EH (cell line): ENCODE results near the gene ATXN2.
"Not testable (repeated sequence)": the region's sequence is repeated elsewhere in the genome, so short reads cannot be mapped to it uniquely, and the experiment has no call there.

Experiments used
- DNase-seq: peaks from one replicate; pipeline ENCODE4 v3.0.0-alpha.2; 2015; ENCODE audit warnings: low read depth

The ATXN2 gene

DNA sequence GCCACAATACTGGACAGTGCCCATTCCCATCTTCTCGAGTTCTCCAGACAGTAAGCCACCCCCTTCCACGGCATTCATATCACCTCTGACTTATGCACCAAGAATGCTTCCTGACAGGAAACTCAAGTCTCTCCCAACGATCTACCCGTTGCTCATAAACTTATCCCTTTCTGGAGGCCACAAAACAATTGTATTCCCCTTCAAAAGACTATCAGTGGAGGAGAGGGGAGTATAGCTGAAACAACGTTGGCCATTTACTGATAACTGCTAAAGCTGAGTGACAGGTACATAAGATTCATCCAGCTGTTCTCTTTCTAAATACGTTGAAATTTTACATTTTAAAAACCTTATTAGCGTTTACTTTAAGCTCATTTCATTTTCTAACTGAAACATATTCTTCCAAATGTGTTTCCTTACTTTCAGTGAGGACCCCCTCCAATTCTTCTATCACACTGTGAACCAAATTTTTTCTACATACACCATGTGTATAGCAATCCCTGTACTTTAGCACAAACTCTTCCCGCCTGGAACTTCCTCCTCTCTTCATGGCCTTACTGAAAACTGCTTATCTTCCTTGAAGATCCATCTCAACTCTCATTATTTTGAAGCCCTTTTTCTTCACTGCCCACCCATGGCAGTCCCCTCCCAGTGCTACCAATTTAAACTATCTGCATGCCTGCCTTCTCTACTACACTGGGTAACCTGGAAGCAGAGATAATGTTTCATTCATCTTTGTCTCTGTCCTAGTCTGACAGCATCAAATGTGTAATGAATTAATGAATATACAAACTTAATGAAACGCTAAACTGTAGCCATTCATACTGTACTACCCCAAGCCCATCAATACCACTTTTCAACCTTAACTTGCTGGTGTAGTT, 28.8 kb downstream of the ATXN2 start:
- peak; percentile 93 for DNase-seq

DNA sequence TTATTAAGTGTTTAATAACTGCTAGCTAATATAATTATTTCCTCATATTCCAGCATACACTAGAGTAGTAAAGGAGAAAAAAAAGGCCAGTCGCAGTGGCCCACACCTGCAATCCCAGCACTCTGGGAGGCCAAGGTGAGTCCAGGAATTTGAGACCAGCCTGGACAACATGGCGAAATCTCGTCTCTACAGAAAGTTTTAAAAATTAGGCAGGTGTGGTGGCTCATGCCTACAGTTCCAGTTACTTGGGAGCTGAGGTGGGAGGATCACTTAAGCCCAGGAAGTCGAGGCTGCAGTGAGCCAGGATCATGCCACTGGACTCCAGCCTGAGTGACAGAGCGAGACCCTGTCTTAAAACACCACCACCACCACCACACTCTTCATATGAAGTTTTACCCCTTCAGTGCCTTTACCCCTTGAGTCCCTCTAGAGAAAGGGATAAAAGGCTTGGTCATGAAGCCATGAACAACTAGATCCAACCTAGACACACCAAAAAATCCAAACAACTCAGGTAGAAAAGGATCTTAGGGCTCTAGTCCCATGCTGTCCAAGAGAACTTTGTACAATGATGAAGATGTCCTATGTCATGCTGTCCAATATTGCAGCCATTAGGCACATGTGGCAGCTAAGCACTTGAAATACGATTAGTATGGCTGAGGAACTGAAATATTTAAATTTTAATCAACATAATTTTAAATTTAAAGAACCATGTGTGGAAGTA, 29.6 kb downstream of the ATXN2 start:
- DNase-seq: no peak

DNA sequence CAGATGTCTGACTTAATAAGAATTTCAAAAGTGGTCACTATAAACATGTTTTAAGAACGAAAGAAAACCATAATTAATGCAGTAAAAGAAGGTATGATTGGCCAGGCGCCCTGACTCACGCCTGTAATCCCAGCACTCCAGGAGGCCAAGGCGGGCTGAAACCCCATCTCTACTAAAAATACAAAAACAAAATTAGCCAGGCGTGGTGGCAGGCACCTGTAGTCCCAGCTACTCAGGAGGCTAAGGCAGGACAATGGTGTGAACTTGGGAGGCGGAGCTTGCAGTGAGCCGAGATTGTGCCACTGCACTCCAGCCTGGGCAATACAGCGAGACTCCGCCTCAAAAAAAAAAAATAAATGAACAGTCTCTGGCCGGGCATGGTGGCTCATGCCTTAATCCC, 38.3 kb downstream of the ATXN2 start:
- DNase-seq: not testable (repeated sequence)

DNA sequence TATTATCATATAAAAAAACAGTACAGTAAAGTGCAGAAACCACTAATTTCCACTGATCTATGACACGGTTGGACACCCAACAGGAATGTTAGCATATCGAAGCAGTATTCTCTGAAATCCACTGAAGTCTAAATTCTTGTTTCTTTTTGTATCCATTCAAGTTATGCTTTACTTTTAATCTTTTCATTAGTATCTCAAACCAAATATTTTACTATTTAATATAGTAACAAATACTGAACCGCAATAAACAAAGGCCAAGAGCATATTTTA, 41.1 kb downstream of the ATXN2 start:
- peak; percentile 42 for DNase-seq

DNA sequence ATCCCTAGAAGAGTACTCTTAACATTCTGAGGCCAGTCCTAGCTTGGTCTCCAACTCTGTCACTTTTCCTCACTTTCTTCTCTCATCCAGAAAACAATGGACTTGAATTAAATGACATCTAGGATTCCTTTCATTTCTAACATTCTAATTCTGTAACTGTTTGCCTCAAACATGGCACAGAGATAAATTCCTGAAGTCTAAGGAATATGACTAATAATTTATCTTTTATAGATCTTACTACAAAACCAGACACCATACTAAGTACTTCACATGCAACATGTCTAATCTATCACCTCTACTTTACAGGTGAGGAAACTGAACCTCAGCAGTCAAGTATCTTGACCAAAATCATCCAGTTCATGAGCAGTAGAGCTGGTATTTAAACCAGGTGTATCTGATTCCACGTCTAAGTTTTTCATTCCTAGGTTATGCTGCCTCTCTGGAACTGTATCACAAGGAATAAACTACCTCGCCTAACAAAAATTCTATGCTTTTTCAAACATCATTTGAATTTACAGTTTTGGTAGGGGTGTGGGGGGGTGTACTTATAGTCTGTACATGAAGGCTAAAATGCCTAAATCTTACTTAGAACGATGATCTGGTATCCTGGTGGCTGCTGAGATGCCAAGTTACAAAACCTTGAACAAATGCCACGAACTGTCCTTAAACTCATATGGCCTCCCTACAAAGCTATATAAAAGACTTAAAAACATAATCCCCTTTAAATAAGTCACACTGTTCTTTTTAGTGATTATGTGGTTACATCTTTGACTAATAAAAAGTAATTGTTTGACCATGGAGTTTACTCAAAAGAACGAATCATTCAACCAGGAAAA, 41.6 kb downstream of the ATXN2 start:
- DNase-seq: peak; percentile 76

DNA sequence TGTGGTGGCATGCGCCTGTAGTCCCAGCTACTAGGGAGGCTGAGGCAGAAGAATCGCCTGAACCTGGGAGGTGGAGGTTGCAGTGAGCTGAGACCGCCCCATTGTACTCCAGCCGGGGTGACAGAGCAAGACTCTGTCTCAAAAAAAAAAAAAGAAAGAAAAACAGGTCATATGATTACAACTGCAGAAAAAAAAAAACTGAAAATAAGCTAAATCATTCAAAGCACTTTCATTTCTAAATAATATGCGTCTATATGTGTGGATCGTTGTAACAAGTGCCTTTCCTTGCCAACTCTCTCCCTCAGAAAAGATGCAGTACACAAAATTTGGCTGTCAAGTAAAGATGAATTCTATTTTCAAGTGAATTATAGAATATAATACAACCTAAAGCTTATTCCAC, 42.4 kb downstream of the ATXN2 start:
- DNase-seq: no peak

DNA sequence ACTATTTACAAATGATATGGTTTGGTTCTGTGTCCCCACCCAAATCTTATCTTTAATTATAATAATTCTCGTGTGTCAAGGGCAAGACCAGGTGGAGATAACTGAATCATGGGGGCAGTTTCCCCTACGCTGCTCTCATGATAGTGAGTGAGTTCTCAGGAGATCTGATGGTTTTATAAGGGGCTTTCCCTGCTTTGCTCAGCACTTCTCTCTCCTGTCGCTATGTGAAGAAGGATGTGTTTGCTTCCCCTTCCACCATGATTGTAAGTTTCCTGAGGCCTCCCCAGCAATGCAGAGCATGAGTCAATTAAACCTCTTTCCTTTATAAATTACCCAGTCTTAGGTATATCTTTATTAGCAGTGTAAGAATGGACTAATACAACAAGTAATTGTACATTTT, 43.8 kb downstream of the ATXN2 start:
- DNase-seq: not testable (repeated sequence)

DNA sequence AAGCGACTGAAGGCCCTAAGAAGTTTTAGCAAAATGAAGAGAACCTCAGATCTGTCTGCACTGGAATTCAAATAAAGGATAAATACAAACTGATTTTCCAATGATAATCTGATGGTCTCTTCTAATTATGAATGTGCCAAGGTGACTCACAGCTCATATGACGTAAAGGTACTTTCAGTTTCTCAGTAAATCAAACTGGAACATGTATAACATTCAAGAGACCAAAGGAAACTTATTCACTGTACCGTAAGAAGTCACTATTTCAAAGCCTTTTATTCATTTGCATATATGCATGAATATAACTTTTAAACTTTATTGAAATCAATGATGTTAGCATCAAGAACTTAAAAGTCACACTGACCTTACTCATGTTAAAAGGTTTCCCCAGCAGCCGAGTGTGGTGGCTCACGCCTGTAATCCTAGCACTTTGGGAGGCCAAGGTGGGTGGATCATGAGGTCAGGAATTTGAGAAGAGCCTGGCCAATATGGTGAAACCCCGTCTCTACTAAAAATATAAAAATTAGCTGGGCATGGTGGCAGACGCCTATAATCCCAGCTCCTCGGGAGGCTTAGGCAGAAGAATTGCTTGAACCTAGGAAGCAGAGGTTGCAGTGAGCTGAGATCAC, 52.2 kb downstream of the ATXN2 start:
- no peak for DNase-seq

DNA sequence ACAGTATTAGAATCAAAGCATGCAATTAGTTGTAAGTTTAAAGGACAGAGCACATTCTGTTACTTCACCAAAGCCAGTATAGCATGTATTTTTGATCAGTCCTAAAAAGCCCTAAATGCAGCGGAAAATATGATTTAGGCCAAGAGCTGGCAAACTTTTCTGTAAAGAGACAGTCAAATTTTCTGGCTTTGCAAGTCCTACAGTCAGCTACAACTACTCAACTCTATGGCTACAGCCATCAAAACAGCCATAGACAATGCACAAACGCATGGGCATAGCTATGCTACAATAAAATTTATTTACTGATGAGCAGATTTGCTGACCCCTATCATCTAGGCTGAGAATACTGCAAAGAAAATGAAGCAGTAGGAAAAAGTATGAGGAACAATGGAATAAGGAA, 52.9 kb downstream of the ATXN2 start:
- no peak for DNase-seq

DNA sequence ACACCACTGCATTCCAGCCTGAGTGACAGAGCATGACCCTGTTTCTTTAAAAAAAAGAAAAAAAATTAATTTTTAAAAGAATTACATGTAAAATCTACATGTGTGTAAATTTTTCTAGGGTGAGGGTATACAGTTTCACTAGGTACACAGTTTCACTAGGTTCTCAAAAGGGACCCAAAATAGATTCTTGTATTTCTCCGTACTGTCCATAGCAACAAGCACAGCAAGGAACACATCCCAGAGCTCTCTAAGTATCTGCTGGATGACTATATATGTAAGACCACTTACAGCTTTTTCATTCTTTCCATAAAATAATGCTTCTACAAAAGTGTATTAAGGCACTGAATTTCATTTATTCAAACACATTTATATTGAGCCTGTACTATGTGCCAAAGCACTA, 55.1 kb downstream of the ATXN2 start:
- DNase-seq: no peak

DNA sequence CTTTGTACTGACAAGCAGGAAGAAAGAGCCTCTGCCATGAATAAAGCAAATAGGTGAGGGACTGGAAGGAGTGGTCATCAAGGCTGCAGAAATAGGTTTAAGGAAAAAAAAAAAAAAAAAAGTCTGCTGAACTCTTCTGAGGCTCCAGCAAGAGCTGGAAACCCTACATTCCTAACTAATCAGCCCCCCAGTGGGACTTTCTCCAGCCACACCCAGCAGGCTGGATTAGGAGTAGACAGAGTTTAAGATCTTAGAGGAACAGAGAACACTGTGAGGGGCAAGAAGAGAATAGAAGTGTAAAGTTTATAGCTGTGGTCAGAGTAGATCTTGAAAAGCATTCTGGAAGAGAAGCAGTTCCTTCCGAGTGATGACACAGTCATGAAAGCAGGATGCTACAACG, 66.4 kb downstream of the ATXN2 start:
- no peak for DNase-seq

DNA sequence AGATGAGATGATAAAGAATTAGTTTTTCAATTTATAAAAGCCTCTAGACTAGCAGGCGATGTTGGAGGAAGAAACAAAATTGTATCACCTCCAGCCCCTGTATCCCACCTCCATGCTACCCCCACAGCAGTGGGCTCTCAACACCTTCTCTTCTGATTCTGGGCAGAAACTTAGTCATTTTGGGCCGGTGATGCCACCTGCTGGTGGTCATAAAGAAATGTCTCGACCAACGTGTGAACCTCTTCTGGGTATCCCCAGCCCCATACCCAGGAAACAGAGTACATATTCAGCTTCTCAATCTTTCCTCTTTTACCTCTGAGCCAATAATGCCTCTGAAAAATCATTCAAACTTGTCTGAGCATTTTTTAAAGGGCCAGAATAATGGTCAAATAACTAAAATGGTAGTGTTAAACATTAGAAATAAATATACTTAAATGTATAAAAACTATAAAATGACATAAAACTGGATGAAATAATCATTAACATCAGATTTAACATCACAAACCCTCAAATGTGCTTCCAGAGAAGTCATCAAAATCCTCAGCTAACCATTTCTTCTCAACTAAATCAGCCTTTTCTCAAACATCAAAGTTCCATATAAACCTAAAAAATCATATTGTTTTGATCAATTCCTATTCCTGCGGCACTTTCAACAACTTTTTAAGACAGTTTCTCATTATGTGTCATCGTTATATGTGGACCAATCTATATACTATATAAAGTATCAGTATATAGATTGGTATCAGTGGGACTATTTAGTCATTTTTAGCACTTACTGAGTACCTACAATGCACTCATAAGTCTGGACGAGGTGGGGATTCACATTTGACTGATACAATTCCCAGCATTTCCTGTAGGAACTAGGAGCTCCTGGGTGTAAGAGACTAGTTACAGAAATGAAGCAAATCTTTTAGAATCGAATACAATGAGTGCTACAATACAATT, 69.4 kb downstream of the ATXN2 start:
- DNase-seq: peak; percentile 71

DNA sequence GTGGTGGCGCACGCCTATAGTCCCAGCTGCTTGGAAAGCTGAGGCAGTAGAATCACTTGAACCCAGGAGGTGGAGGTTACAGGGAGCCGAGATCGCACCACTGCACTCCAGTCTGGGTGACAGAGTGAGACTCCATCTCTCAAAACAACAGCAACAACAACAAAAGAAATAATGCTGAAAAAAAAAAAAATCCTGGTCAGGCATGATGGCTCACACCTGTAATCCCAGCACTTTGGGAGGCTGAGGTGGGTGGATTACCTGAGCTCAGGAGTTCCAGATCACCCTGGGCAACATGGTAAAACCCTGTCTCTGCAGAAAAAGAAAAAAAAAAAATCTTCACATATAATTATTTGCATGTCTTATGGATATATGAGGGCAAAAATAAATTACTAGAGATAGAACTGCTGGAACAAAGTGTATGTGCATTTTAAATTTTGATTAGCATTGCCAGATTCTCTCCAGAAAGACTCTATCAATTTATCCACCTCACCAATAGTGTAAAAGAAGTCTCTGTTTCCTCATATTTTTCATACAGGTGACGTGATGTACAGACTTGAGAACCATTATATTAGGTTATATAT, 75.4 kb downstream of the ATXN2 start:
- no peak for DNase-seq

DNA sequence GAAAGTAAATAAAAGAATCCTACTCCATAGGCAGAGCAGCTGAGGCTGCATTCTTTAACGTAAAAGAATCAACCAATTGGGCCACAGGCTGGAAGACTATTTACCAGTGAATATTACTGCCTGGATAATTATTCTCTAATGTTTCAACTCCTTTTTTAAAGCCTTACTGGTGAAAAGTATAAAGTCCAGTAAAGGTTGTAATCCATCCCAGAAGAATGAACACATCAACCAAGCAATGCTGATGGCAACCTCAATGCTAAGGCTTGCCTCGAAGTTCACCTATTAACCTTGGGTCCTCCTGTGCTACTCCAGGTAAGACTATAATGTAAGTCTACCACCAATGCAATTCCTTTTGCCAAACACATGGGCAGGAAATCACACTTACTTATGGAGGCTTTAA, 77.3 kb downstream of the ATXN2 start:
- DNase-seq: no peak

DNA sequence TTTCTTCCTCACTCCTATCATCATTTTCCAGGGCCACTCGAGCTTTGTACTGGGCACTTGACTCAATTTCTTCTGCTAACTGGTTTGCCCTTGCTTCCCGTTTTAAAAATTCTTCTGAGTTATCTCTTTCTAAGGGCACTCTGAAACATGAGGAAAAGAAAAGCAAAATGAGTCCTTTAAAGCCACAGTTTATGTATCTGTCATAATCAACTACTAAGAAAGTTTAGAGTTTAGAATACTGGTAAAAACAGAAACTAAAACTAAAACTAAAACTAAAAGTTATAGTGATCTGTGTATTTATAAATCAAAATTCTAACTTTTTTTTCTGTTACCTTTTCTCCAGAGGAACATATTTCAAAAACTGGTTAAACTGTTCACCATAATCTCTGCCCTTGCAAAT, 79.2 kb downstream of the ATXN2 start:
- DNase-seq: no peak

DNA sequence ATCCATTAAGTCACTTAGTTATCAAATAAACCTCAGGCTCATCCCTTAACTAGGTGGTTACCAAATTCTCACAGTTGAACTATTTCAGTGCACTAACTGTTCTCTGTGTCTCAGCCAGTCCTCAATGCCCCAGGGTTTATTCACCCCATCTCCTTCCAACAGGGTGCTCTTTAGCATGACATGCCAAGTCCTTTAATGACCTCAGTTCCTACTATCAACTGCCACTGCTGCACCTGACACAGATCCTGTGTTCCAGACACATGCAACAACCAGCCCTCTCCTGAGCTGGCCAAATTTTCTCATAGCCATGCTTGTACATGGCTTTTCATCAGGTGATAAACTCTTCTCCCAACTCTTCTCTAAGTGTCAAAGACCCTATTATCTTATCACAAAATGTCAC, 80.0 kb downstream of the ATXN2 start:
- no peak for DNase-seq

DNA sequence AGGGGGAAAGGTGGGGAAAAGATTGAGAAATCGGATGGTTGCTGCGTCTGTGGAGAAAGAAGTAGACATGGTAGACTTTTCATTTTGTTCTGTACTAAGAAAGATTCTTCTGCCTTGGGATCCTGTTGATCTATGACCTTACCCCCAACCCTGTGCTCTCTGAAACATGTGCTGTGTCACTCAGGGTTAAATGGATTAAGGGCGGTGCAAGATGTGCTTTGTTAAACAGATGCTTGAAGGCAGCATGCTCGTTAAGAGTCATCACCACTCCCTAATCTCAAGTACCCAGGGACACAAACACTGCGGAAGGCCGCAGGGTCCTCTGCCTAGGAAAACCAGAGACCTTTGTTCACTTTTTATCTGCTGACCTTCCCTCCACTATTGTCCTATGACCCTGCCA, 91.4 kb downstream of the ATXN2 start:
- DNase-seq: not testable (repeated sequence)

DNA sequence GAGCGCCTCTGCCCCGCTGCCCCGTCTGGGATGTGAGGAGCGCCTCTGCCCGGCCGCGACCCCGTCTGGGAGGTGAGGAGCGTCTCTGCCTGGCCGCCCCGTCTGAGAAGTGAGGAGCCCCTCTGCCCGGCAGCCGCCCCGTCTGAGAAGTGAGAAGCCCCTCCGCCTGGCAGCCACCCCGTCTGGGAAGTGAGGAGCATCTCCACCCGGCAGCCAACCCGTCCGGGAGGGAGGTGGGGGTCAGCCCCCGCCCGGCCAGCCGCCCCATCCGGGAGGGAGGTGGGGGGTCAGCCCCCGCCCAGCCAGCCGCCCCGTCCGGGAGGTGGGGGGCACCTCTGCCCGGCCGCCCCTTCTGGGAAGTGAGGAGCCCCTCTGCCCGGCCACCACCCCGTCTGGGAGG, 91.9 kb downstream of the ATXN2 start:
- DNase-seq: not testable (repeated sequence)

DNA sequence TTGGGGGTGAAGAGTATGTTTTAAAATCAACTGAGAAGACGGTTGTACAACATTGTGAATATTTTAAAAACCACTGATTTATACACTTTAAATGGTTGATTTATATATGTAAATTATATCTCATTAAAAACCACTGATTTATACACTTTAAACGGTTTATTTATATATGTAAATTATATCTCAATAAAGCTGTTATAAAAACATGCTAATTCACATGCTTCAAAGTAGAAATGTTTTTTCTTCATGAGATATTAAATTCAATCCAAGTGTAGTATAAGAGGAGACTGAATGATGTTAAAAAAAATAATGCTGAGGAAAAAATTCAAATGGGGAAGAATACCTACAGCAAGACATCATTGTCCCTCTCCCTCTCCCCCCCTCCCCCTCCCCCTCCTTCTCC, 92.9 kb downstream of the ATXN2 start:
- no peak for DNase-seq

DNA sequence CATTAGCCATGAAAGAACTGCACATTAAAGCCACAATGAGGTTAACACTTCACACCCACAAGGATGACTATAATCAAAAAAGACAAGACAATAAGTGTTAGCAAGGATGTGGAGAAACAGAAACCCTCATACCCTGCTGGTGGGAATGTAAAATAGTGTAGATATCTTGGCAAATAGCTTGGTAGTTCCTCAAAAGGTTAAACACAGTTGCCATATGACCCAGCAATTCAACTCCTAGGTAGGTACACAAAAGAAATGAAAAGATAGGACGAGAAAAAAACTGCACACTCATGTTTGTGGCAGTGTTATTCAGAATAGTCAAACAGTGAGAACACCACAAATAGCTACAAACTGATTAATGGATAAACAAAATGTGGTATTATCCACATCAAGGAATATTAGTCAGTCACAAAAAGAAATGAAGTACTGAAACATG, 93.5 kb downstream of the ATXN2 start:
- peak; percentile 10 for DNase-seq

DNA sequence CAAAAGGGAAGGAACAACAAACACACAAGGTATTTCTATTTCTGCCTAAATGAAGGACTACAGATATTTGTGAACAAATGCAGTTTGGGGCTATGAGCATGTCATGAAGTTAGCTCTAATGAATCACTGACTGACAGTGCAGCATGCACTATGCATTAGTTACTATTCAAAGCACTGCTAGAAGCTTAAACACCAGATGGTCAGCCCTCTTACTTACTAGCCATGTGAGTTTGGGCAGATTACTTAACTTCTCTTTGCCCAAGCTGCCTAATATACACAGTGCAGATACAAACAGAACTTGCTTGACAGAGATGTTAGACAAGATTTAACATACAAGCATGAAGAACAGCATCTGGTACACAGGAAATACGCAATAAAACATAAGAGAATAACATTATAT, 96.0 kb downstream of the ATXN2 start:
- DNase-seq: peak; percentile 5
